Endodermal cell (in vitro differentiated cells): Measurements from ENCODE around the gene MIF. TPM values are rescaled to one million over a fixed set of nuclear protein-coding genes. Genes with fewer than 3 reads are reported as not detected.

ENCODE experiments used
- DNase-seq: peaks from one replicate; pipeline ENCODE4 v3.0.0-alpha.2; 2017
- H3K27ac ChIP-seq: 2 replicates; pipeline ENCODE4 v1.5.1; 2013; ENCODE audit warnings: mild to moderate bottlenecking, low read depth, low read length, moderate library complexity
- H3K27me3 ChIP-seq: 2 replicates; pipeline ENCODE4 v1.6.1; 2013; ENCODE audit warnings: mild to moderate bottlenecking, low read length, moderate library complexity; ENCODE audit not compliant: insufficient read depth, control insufficient read depth, poor library complexity, severe bottlenecking
- H3K36me3 ChIP-seq: 2 replicates; pipeline ENCODE4 v1.7.0; 2013; ENCODE audit warnings: mild to moderate bottlenecking, low read length, moderate library complexity; ENCODE audit not compliant: control insufficient read depth, insufficient read depth
- H3K4me1 ChIP-seq: one replicate; pipeline ENCODE4 v1.7.0; 2013; ENCODE audit warnings: low read length; ENCODE audit not compliant: control insufficient read depth, insufficient read depth
- H3K4me3 ChIP-seq: 2 replicates; pipeline ENCODE4 v1.5.1; 2013; ENCODE audit warnings: mild to moderate bottlenecking, low read length, moderate library complexity
- H3K9ac ChIP-seq: 2 replicates; pipeline ENCODE4 v1.6.1; 2013; ENCODE audit warnings: mild to moderate bottlenecking, low read length, moderate library complexity; ENCODE audit not compliant: poor library complexity, severe bottlenecking; ENCODE audit errors: extremely low read depth
- H3K9me3 ChIP-seq: 2 replicates; pipeline ENCODE4 v1.6.1; 2013; ENCODE audit warnings: mild to moderate bottlenecking, low read length, moderate library complexity; ENCODE audit not compliant: control insufficient read depth
- H3K27ac Mint-ChIP-seq: 2 replicates; pipeline ENCODE4 v1.8.0; 2020; ENCODE audit warnings: mixed read lengths
- H3K27me3 Mint-ChIP-seq: 2 replicates; pipeline ENCODE4 v1.8.0; 2021; ENCODE audit warnings: mild to moderate bottlenecking, mixed read lengths; ENCODE audit not compliant: insufficient read depth
- H3K36me3 Mint-ChIP-seq: 2 replicates; pipeline ENCODE4 v1.8.0; 2020; ENCODE audit warnings: low read depth, mixed read lengths
- H3K4me1 Mint-ChIP-seq: 2 replicates; pipeline ENCODE4 v1.8.0; 2020; ENCODE audit warnings: mixed read lengths
- H3K4me3 Mint-ChIP-seq: 2 replicates; pipeline ENCODE4 v1.8.0; 2020; ENCODE audit warnings: mild to moderate bottlenecking, moderate library complexity, mixed read lengths
- H3K9me3 Mint-ChIP-seq: 2 replicates; pipeline ENCODE4 v1.8.0; 2020; ENCODE audit warnings: mild to moderate bottlenecking, mixed read lengths
- WGBS, 2 experiments: methylation state at CpG; one replicate each; pipeline versions ENCODE4 v1.1.5 to v1.1.7; 2013; ENCODE audit warnings: missing lambda C conversion rate in 2 of 2, mixed read lengths in 1 of 2; ENCODE audit not compliant: insufficient coverage in 1 of 2, insufficient read length in 1 of 2; 5-methylcytosine and 5-hydroxymethylcytosine counted together
- total RNA-seq, 2 donors: library from RNA; stranded (reverse); fragmentation: NEBNext Ultra II Directional in 1 of 2; extraction: Animal tissue kit (Norgen Biotek cat#: 25700) in 1 of 2; gene quantifications; 2 replicates in 1 of 2; 3 replicates in 1 of 2; pipeline ENCODE4 v1.2.1, GENCODE V29; 2021
- TF ChIP-seq, protein P1 (sequence below): fragments of 200-600 bp; sonication (generic); conservative IDR thresholded peaks from 2 replicates; pipeline ENCODE4 v1.5.0; 2021; ENCODE audit warnings: antibody characterized with exemption, mild to moderate bottlenecking

MIF gene
- total RNA-seq, 2 donors from 2014 or later, result 722 to 753 TPM

DNA sequence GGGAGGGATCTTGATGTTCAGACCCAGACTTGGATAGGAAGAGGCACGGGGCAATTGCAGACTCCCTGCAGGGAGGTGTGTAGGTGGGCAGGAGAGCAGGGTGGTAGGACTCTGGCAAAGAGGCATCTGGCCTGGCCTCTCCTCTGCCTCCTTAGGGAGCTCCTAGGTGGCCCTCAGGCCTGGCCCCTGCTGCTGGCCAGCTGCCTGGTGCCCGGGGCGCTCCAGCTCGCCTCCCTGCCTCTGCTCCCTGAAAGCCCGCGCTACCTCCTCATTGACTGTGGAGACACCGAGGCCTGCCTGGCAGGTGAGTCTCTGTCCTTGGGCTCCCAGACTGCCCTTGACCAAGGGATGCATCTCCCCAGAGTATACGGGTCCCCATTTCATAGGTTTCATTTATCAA is 16.6 kb upstream of the MIF start:
- Mint-ChIP-seq H3K9me3 (no peaks in the 10 kb centered on the region), H3K27ac (no peak overlapping the region), H3K36me3 (peaks cover 15% of the 10 kb centered on the region), H3K27me3 (no peaks in the 10 kb centered on the region), H3K4me1 (no peaks in the 10 kb centered on the region), H3K4me3 (no peak overlapping the region)
- Histone ChIP-seq H3K27ac (no peak overlapping the region), H3K9ac (no peak overlapping the region), H3K27me3 (no peaks in the 10 kb centered on the region), H3K36me3 (peaks cover 17% of the 10 kb centered on the region), H3K4me1 (no peaks in the 10 kb centered on the region), H3K9me3 (no peaks in the 10 kb centered on the region), H3K4me3 (no peak overlapping the region)
- 93 to 97% methylated on average over 8 of the region's 8 CpGs for WGBS, 2 experiments
- TF ChIP-seq, protein P1, sequence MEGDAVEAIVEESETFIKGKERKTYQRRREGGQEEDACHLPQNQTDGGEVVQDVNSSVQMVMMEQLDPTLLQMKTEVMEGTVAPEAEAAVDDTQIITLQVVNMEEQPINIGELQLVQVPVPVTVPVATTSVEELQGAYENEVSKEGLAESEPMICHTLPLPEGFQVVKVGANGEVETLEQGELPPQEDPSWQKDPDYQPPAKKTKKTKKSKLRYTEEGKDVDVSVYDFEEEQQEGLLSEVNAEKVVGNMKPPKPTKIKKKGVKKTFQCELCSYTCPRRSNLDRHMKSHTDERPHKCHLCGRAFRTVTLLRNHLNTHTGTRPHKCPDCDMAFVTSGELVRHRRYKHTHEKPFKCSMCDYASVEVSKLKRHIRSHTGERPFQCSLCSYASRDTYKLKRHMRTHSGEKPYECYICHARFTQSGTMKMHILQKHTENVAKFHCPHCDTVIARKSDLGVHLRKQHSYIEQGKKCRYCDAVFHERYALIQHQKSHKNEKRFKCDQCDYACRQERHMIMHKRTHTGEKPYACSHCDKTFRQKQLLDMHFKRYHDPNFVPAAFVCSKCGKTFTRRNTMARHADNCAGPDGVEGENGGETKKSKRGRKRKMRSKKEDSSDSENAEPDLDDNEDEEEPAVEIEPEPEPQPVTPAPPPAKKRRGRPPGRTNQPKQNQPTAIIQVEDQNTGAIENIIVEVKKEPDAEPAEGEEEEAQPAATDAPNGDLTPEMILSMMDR, result no peak
- no peak for DNase-seq

DNA sequence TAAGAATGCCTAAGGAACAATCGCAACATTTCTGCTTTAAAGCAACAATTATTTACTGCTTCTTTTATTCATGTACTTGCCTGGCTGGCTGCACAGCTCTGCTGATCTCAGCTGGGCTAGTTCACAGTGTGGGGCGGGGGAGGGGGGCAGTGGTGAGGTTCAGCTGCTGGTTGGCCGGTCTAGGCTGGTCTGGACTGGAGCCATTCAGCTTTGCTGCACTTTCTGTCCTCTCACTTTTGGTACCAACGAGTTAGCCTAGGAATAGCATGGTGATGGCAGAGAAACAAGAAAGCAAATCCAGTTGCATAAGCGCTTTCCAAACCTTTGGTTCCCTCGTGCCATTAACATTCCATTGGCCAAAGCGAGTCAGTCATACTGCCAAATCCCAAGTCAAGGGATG is 16.0 kb upstream of the MIF start:
- TF ChIP-seq, protein P1, result no peak
- H3K4me1 Mint-ChIP-seq, result no peaks in the 10 kb centered on the region
- peaks cover 15% of the 10 kb centered on the region for H3K36me3 Mint-ChIP-seq
- H3K27ac Mint-ChIP-seq, result no peak overlapping the region
- Histone ChIP-seq H3K4me3 (no peak overlapping the region), H3K9me3 (no peaks in the 10 kb centered on the region), H3K9ac (no peak overlapping the region), H3K4me1 (no peaks in the 10 kb centered on the region), H3K36me3 (peaks cover 17% of the 10 kb centered on the region), H3K27ac (no peak overlapping the region), H3K27me3 (no peaks in the 10 kb centered on the region)
- no peaks in the 10 kb centered on the region for H3K27me3 Mint-ChIP-seq
- 89 to 100% methylated on average over 4 to 7 of the region's 7 CpGs for whole genome bisulfite sequencing, 2 experiments
- H3K4me3 Mint-ChIP-seq, result no peak overlapping the region
- no peaks in the 10 kb centered on the region for H3K9me3 Mint-ChIP-seq
- no peak for DNase-seq

- TF ChIP-seq, protein P1, result no peak
- Mint-ChIP-seq H3K27me3 (no peaks in the 10 kb centered on the region), H3K4me1 (no peaks in the 10 kb centered on the region), H3K9me3 (no peaks in the 10 kb centered on the region), H3K27ac (no peak overlapping the region), H3K36me3 (peaks cover 17% of the 10 kb centered on the region), H3K4me3 (no peak overlapping the region)
- Histone ChIP-seq H3K27me3 (no peaks in the 10 kb centered on the region), H3K9ac (no peak overlapping the region), H3K27ac (no peak overlapping the region), H3K4me3 (no peak overlapping the region), H3K36me3 (peaks cover 5% of the 10 kb centered on the region), H3K4me1 (no peaks in the 10 kb centered on the region), H3K9me3 (no peaks in the 10 kb centered on the region)
- DNase-seq, result no peak
- WGBS, 2 experiments, result 89 to 94% methylated on average over 8 to 20 of the region's 20 CpGs
These were observed 11.8 kb upstream of the MIF start for GRCh38 chr22:23882370-23882769.
